ENCODE data around the gene RAET1L.
"Not testable (repeated sequence)": the region's sequence is repeated elsewhere in the genome, so short reads cannot be mapped to it uniquely, and the experiment has no call there.

Gene RAET1L

DNA sequence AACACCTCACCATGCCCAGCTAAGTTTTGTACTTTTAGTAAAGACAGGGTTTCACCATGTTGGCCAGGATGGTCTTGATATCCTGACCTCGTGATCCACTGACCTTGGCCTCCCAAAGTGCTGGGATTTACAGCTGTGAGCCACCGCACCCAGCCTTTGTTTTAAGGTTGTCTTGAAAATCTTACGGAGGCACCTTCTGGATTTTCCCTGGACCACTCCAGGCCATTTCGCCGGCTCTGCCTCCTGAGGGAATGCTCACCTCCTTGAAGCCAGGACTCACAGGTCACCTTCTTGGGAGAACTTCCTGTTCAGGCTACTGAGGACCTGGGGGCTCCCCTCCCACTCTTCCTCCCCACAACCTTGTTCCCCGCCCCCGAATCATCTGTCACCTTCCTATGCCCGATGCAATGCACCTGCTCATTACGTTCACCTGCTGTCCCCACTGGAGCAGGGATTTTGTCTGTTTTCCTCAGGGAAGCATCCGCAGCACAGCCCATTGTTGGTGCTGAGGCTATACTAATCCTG, 19.4 kb upstream of the RAET1L start:
- DNase-seq (ENCODE audit: low read depth), result no peak

DNA sequence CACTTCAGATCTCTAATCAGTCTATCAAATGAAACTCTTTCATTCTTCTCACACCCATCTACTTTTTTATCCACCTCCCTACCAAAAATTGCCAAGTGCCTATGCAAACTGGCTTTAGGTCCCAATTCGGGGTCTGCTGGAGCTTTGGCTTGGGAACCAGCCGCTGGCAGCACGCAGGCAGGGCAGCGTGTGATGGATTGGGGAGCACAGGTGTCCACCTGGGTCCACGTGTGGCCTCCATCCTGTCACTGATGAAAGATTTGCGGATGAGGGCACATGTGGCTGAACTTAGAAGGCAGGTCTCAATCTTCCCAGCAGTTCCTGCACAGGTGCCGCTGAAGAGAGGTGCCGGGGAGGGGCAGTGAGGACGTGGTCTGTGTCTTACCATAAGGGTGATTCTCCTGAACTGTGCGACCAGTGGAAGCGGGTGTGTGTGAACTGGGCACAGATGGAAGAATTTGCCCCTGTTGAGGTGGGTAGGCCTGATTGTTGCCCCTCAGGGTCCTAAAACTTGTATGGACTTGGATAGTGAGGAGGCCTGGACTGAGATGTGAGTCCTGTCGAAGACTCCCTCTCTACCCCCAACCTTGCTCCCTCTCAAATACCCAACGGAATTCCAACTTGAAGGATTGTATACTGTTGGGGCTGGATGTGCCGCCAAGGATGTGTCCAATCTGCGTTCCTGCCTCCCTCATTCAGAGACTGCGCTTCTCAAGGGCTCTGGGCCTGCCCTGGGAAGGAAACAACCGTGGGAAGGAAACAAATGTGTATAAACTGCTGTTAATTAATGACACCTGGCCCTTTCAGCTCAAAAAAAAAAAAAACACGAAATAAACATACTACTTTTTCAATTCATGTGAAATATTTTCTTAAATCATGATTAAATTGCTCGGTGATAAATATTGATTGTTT, 18.4 kb upstream of the RAET1L start:
- no peak for DNase-seq (ENCODE audit: low read depth)

DNA sequence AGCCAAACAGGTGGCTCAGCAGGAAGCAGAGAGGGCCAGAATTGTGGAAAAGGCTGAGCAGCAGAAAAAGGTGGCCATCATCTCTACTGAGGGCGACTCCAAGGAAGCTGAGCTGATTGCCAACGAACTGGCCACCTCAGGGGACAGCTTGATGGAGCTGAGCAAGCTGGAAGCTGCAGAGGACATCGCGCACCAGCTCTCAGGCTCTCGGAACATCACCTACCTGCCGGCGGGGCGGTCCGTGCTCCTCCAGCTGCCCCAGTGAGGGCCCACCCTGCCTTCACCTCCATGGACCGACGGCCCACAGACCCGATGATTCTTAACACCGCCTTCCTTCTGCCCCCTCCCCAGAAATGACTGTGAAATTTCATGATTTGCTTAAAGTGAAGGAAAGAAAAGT, 17.8 kb upstream of the RAET1L start:
- DNase-seq (ENCODE audit: low read depth), result no peak

DNA sequence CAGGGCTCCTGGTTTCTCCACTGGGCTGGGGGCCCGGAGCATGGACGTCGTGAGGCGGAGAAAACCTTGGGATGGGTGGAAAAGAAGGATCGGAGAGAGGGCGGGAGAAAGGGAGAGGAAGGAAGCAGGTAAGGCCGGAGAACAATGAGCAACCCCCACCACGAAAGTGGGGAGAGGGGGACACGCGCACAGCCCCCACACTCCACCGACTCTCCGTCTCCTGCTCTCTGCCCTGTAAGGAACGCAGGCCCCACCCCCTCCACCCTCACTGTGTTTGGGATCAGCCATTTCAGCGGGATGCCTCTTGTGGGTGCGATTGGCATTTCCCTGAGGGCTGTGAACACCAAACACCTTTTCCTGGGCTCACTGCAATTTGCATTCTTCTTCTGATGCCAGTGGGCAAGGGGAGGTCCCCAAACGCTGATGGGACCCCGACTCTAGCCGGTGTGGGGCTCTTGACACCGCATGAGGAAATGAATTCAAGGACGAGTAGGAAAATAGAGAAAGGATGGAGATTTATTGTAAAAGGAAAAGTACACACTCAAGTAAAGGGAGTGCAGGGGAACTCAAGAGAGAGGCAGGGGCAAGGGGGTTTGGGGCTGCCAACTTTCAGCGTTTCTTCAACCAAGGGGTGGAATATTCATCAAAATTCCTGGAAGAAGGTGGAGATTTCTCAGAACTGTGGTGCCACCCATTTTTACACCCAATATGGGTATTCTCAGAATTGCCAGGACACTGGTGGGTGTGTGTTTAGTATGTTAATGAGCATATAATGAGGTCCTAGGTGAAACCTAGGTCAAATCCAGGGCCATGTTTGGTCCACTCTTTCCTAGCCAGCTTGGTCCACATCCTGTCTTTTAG, 13.1 kb upstream of the RAET1L start:
- no peak for DNase-seq (ENCODE audit: low read depth)

DNA sequence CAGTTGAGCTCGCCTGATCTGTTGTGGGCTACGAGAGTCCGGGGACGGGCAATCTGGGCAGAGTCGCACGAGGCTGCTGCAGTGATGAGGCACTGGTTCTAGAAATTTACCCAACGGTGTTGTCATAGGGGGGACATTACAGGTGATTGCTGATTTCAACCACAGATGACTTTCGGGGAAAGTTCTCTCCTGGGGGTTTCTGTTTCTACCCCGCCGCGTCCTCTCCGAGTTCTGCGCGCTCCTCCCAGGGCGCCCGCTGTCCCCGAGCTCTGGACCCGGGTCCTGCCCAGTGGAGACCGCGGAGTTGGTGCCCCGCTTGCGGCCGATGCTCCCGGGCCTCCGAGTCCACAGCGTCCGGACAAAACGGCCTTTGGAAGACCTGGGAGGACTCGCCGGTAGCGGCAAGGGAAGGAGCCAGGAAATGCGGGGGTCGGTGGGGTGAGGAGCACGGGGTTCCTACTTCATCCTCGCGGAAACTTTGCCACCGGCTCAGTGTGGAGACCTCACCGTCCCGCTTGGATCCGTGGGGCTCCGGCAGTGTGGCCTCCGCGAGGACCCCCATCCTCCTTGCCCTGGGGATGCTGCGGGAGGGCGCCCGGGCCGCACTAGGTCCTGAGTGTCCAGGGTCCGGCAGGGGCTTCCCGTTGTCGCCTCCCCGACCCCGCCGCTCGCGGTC, 12.3 kb upstream of the RAET1L start:
- no peak for DNase-seq (ENCODE audit: low read depth)

DNA sequence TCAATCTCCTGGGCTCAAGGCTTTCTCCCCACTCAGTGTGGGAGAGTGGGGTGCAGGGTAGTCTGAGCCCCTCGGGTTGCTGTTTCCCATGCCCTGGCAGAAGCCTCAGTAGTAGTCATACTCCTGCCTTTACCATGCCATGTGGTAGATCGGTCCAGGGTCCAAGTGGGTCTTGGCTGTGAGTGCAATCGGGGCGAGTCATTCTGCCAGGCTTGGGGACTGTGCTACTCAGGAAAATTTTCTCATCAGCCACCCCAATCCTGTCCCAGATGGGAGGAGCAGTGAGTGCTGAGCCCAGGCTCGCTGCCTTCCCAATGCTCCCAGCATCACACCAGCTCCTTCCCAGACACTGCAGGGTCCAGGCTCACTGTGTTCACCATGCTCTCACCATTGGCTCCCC, 10.7 kb upstream of the RAET1L start:
- no peak for DNase-seq (ENCODE audit: low read depth)

DNA sequence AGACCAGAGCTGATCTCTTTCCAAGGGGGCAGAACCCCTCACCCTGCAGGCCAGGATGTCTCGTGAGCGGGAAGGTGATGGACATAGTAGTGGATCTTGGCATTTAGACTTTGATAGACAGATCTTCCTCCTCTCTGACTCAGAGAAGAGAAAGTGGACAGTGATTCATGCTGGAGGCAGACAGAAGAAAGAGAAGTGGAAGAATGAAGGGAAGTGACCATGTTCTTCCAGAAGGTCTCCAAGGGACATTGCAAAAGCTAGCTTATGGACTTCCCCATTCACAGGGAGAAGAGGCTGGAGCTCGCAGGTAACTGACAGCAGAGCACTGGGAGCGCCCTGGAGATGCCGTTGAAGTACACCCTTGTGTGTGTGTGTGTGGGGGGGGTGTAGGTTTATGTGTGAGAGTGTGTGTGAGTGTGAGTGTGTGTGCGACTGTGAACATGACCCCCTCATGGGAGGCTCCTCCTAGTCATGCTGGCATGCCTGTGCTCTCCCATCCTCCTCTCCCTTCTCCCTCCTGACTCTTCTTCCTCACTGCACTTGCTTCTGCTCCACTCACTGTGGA, 8.0 kb upstream of the RAET1L start:
- no peak for DNase-seq (ENCODE audit: low read depth)

DNA sequence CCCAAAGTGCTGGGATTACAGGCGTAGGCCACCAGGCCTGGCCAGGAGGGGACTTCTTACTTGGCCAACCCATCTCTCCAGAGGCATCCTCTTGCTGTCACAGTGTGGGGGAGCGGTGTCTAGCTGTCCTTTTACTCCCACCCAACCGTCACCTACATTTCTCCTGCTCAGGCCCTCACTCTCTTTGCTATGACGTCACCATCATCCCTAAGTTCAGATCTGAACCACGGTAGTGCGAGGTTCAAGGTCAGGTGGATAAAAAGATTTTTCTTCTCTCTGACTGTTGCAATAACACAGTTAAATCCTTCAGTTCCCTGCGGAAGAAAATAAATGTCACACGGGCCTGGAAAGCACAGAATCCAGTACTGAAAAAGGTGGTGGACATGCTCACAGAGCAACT, 7.3 kb upstream of the RAET1L start:
- DNase-seq (ENCODE audit: low read depth), result no peak

DNA sequence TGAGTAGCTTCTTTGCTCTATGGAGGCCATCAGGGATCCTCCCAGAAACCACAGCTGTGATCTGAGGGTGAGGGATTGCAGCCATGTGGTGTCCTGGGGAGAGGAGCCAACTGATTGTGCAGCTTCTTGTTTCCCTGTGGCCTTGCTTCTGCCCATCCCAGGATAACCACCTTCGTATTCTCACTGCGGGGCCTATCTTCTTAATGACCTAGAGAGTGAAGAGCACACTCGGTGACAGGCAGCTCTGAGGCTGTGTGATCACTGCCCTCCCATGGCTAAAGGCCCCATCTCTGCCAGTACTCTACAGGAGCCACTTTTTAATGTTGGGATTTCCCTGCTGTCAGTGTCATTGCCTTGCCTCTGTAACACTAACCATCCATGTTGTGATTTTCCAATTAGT, 5.3 kb upstream of the RAET1L start:
- DNase-seq (ENCODE audit: low read depth), result no peak

DNA sequence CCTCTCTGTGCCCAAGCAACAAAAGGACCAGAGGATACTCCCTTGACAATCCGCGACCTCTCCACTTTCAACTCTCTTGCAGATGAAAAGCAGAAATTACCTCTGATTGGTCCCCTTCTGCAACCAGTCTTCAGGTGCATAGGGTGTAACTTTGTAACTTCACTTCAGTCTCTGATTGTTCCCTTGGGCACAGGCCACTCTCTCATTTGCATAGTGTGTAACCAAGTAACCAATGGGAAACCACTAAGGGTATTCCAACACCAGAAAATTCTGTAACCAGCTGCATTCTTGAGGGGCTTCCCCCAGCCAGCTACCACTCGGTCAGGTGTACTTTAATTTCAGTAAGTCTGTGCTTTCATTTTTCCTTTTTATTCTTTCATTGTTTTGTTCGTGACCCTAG, 4.4 kb upstream of the RAET1L start:
- no peak for DNase-seq (ENCODE audit: low read depth)

DNA sequence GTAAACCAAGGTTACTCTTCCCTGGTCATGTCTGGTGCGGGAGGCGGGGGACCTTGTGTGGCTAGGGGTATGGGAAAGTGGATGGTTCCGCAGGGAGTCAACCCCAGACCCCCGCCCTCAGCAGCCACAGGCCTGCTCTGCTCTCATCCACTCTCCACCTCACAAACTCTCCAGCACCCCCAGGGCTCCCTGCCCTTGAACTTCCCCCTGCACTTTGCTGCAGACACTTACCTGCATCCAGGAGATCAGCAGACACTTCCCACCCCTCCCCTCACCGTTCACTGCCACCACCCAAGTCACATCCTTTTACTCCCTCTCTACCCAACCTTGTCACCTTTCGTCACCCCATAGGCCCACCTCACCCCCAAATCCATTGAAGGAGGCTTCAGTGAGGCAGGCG, 3.9 kb upstream of the RAET1L start:
- DNase-seq (ENCODE audit: low read depth), result no peak

DNA sequence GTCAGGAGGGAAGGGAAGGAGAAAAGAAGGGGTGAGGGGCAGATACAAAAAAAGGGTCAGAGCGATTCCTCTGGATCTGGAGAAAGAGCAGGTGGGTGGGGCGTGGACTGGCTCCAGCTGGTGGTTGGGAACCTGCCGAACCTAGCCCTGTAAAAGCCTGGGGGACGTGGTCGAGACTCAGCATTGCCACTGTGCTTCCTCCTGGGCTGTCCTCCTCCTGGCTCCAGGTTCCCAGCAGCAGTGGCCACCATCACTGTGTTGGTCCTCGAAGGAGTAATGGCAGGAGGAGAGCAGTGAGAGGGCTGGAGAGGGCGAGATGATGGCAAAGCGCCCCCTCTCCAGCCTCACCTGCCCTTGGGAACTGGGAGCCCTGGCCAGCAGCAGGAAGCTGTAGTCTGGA, 3.5 kb upstream of the RAET1L start:
- DNase-seq (ENCODE audit: low read depth), result no peak

DNA sequence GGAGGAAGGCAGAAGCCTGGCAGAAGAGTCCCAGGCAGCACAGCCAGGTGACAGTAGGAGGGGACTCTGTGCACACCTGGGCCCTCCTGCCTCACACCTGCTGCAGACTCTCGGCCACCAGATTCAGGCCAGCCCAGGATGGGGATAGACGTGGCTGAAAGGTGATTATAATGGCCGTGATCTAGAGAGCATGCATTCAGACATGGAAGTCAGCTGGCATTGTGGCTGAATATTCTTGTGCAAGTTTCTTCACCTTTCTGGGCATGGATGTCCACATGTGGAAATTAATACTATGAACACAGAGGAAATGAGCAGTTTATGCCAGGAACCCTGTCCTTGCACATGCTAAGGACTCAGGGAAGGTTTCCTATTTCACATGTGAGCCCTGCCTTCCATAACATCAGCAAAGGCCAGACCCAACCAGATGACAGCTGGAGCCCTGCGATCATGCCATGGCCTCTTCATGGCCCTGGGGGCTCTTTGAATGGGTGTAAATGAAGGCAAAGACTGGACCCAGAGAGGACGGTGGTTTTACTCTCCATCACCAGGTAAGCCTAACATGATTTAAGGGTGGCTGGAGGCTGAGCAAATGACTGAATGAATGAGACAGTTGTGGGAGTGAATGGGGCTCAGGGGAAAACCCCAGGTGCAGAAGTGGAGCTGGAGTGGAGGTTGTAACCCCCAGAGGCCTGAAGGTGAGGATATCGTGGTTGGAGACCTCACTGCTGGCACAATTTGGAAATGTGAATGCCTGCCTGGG, 2.7 kb upstream of the RAET1L start:
- no peak for DNase-seq (ENCODE audit: low read depth)

DNA sequence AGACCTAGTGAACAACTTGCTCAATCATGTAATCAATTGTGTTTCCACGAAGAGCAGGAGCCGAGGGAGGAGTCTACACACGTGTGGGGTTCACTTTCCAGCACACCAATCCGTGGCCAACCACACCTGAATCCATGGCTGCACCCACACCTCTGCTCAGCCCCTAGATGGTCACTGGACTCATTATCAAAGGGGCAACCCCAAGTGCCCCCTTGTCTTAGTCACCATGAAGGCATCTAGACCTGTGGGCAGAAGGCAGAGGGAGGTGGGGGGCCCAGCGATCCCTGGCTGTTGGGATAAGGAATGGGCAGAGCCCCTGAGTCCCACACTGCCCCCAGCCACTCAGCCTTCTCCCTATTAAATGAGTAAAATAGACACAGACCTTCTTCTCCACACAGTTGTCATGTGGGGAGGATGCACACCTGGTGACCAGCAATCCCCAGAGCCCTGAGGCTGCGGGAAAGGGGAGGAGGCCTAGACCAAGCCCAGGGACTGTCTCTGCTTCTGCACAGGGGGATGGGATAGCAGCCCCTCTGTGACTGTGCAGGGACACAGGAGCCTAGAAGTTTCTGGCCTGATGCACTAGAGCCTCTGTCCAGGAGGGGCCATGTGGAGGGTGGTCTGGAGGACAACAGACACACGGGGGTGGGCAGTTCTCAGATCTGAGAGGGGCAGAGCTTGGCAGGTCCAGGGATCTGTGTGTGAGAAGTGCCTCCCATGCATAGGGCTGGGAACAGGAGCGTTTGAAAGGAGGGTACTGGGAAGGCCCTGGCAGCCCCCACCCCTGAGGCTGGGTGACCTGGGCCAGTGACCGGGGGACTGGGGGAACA, 1.9 kb upstream of the RAET1L start:
- DNase-seq (ENCODE audit: low read depth), result no peak

DNA sequence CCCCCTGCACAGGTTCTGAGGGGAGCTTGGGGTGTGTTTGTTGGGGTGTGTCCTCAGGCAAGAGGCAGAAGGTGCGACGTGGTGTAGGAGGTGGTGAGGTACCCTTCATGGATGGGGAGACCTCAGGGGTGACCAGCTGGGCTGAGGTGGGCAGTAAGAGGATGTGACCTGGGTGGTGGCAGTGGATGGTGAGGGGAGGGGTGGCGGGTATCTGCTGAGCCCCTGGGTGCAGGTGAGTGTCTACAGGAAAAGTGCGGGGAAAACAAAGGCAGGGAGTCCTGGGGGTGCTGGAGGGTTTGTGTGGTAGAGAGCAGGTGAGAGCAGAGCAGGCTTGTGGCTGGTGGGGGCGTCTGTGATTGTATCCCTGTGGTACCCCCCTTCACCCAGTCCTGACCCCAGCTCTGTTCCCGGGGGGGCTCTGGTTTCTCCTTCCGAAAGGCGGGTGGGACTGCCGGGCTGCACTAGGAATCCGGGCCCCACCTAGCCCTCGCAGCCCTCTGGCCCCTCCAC, 631 bp downstream of the RAET1L start:
- no peak for DNase-seq (ENCODE audit: low read depth)

DNA sequence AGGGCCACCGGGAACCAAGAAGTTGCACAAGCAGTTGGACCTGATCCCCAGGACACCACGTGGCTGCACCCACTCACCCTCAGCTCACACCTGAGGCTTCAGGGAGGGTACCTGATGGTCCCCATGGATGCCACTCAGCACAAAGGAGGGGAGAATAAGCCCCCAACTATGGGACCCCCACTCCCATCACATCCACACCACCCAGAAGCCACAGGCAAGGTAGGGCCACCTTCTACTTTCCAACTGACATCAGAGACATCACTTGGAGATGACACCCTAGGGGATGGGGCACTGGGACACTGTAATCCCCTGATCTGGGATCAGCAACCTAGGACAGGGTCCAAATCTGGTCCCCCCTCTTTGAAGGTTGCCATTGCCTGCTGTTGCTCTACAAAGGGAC, 1.3 kb downstream of the RAET1L start:
- DNase-seq (ENCODE audit: low read depth), result not testable (repeated sequence)

DNA sequence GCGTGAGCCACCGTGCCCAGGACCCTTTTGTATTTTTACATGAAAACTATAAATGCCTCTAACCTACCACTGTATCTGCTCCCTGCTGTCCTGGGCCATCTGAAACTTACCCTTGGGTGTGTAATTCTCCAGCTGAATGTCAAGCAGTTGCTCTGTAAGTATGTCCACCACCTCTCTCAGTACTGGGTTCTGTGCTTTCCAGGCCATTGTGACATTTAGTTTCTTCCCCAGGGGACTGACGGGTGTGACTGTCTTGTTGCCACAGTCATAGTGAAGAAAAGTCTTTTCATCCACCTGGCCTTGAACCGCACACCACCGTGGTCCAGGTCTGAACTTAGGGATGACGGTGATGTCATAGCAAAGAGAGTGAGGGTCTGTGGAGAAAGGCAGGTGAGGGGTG, 3.5 kb downstream of the RAET1L start:
- not testable (repeated sequence) for DNase-seq (ENCODE audit: low read depth)

DNA sequence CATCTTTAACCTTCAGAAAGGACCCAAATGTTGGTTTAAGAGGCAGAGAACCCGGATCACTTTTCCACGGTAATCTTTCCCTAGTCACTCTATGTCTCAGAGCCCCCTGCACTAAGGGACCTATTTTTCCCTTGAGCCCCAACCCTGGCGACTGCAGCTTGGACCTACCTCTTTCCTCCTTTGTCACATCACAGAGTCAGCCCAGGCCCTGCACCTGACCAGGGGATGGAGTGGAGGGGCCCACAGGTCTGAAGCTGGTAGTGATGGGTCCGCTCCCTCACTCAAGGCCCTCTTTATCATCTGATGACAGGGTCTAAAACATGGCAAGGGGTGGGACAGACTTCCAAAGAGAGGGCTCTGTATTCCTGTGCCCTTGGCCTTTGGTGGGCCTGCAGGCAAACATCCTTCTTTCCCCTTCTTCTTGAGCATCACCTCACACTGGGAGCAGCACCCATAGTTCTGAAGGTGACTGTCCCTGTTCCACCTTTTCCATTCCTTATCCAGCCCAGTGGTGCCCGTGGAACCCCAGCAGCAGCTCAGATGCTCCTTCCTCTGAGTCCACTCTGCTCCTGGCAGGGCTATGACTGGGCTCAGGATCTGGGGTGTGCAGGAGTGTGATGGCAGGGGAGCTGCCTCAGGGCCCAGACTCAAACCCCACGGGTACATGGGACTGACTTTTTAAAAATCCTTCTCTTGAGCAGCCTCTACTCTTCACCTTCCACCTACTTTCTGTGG, 6.3 kb downstream of the RAET1L start:
- DNase-seq (ENCODE audit: low read depth), result no peak

DNA sequence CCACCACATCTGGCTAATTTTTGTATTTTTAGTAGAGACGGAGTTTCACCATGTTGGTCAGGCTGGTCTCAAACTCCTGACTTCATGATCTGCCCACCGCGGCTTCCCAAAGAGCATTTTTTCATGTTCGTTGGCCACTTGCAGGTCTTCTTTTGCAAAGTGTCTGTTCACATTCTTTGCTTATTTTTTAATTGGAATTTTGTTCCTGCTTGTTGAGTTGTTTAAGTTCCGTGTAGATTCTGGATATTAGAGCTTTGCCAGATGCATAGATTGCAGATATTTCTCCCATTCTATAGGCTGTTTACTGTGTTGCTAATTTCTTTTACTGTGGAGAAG, 8.2 kb downstream of the RAET1L start:
- not testable (repeated sequence) for DNase-seq (ENCODE audit: low read depth)

Measured in stimulated activated CD8-positive, alpha-beta memory T cell treated with anti-CD3 and anti-CD28 coated beads, Interleukin-12 subunit alpha, Interleukin-12 subunit beta, amount 100 ng/mL, for 4 hours (primary cell).